ENCODE measurements around the gene GRIK1. TPM values are rescaled to one million over a fixed set of nuclear protein-coding genes. Genes with fewer than 3 reads are reported as not detected.

The GRIK1 gene
- total RNA-seq, 5 donors from 2014 or later (not counting 1 experiment from before 2014, with no cell fraction given), result not detected

GRCh38 chr21:29637134-29637533 lies 302.7 kb downstream of the GRIK1 start:
- Histone ChIP-seq H3K27ac (ENCODE audit: low read length) (no peak overlapping the region), H3K4me3 (ENCODE audit: control insufficient read depth in 1 of 2, extremely low read depth in 1 of 2, low read length in 1 of 2) (no peak overlapping the region), H3K27me3 (replicated peaks in 1 of 2; ENCODE audit: control insufficient read depth in 2 of 2, extremely low read depth in 1 of 2, insufficient read depth in 2 of 2, low read length in 1 of 2) (no peaks in the 10 kb centered on the region), H3K36me3 (ENCODE audit: control insufficient read depth in 2 of 2, extremely low read depth in 1 of 2, insufficient read depth in 1 of 2, low read length in 1 of 2) (no peaks in the 10 kb centered on the region), H3K4me1 (ENCODE audit: control insufficient read depth in 1 of 2, extremely low read depth in 1 of 2, insufficient read depth in 2 of 2, low read length in 2 of 2) (no peaks in the 10 kb centered on the region), H3K9me3 (no peaks in the 10 kb centered on the region)
- no peaks in the 10 kb centered on the region for H3K27me3 Mint-ChIP-seq
- no peaks in the 10 kb centered on the region for H3K9me3 Mint-ChIP-seq
- DNase-seq, result no peak
- H3K36me3 Mint-ChIP-seq, result no peaks in the 10 kb centered on the region
- WGBS (ENCODE audit: insufficient coverage), result 60% methylated on average over 1 of the region's 4 CpGs
- ChIA-PET POLR2A (no interaction called here), CTCF (no interaction called here)
- H3K27ac Mint-ChIP-seq, result no peak overlapping the region
- peaks cover 0 to 3% (median 0%) of the 10 kb centered on the region in 3 donors for H3K4me1 Mint-ChIP-seq
- ATAC-seq (replicated peaks in 1 of 4), result no peak
- no peak overlapping the region for H3K4me3 Mint-ChIP-seq

- H3K27ac ChIP-seq (ENCODE audit: low read length), result no peak overlapping the region
- Mint-ChIP-seq H3K4me3 (no peak overlapping the region), H3K27me3 (no peaks in the 10 kb centered on the region), H3K27ac (no peak overlapping the region), H3K36me3 (peaks cover 3% of the 10 kb centered on the region), H3K9me3 (no peaks in the 10 kb centered on the region), H3K4me1 (peaks cover 0 to 2% (median 0%) of the 10 kb centered on the region in 3 donors)
- peaks cover 0 to 2% of the 10 kb centered on the region in 2 experiments for H3K27me3 ChIP-seq (replicated peaks in 1 of 2; ENCODE audit: control insufficient read depth in 2 of 2, extremely low read depth in 1 of 2, insufficient read depth in 2 of 2, low read length in 1 of 2)
- no peaks in the 10 kb centered on the region for H3K4me1 ChIP-seq (ENCODE audit: control insufficient read depth in 1 of 2, extremely low read depth in 1 of 2, insufficient read depth in 2 of 2, low read length in 2 of 2)
- WGBS (ENCODE audit: insufficient coverage), result 57% methylated on average over 1 of the region's 4 CpGs
- CTCF ChIA-PET, result no interaction called here
- H3K36me3 ChIP-seq (ENCODE audit: control insufficient read depth in 2 of 2, extremely low read depth in 1 of 2, insufficient read depth in 1 of 2, low read length in 1 of 2), result no peaks in the 10 kb centered on the region
- H3K9me3 ChIP-seq, result no peaks in the 10 kb centered on the region
- POLR2A ChIA-PET, result no interaction called here
- DNase-seq, result no peak
- no peak overlapping the region for H3K4me3 ChIP-seq (ENCODE audit: control insufficient read depth in 1 of 2, extremely low read depth in 1 of 2, low read length in 1 of 2)
- ATAC-seq (replicated peaks in 1 of 4), result no peak
Observed at GRCh38 chr21:29634418-29634817, 305.4 kb downstream of the GRIK1 start.

GRCh38 chr21:29633756-29634155 lies 306.0 kb downstream of the GRIK1 start:
- no peaks in the 10 kb centered on the region for H3K9me3 Mint-ChIP-seq
- Histone ChIP-seq H3K9me3 (no peaks in the 10 kb centered on the region), H3K4me3 (ENCODE audit: control insufficient read depth in 1 of 2, extremely low read depth in 1 of 2, low read length in 1 of 2) (no peak overlapping the region), H3K27me3 (replicated peaks in 1 of 2; ENCODE audit: control insufficient read depth in 2 of 2, extremely low read depth in 1 of 2, insufficient read depth in 2 of 2, low read length in 1 of 2) (peaks cover 0 to 2% of the 10 kb centered on the region in 2 experiments), H3K36me3 (ENCODE audit: control insufficient read depth in 2 of 2, extremely low read depth in 1 of 2, insufficient read depth in 1 of 2, low read length in 1 of 2) (no peaks in the 10 kb centered on the region), H3K4me1 (ENCODE audit: control insufficient read depth in 1 of 2, extremely low read depth in 1 of 2, insufficient read depth in 2 of 2, low read length in 2 of 2) (no peaks in the 10 kb centered on the region), H3K27ac (ENCODE audit: low read length) (no peak overlapping the region)
- WGBS (ENCODE audit: insufficient coverage), result no CpG with 5 or more reads among the region's 2 CpGs
- H3K4me3 Mint-ChIP-seq, result no peak overlapping the region
- no peak overlapping the region for H3K27ac Mint-ChIP-seq
- no peak for DNase-seq
- ChIA-PET CTCF (no interaction called here), POLR2A (no interaction called here)
- peaks cover 3% of the 10 kb centered on the region for H3K36me3 Mint-ChIP-seq
- H3K4me1 Mint-ChIP-seq, result no peaks in the 10 kb centered on the region
- ATAC-seq (replicated peaks in 1 of 4), result no peak
- H3K27me3 Mint-ChIP-seq, result no peaks in the 10 kb centered on the region

GRCh38 chr21:29630441-29630840 lies 309.4 kb downstream of the GRIK1 start:
- H3K27ac Mint-ChIP-seq, result no peak overlapping the region
- H3K36me3 ChIP-seq (ENCODE audit: control insufficient read depth in 2 of 2, extremely low read depth in 1 of 2, insufficient read depth in 1 of 2, low read length in 1 of 2), result no peaks in the 10 kb centered on the region
- WGBS (ENCODE audit: insufficient coverage), result no CpG with 5 or more reads among the region's 3 CpGs
- H3K4me1 Mint-ChIP-seq, result no peaks in the 10 kb centered on the region
- H3K27ac ChIP-seq (ENCODE audit: low read length), result no peak overlapping the region
- no peaks in the 10 kb centered on the region for H3K27me3 Mint-ChIP-seq
- peaks cover 3% of the 10 kb centered on the region for H3K36me3 Mint-ChIP-seq
- DNase-seq, result no peak
- no peaks in the 10 kb centered on the region for H3K4me1 ChIP-seq (ENCODE audit: control insufficient read depth in 1 of 2, extremely low read depth in 1 of 2, insufficient read depth in 2 of 2, low read length in 2 of 2)
- H3K9me3 Mint-ChIP-seq, result no peaks in the 10 kb centered on the region
- POLR2A ChIA-PET, result interaction anchor here in 1 of 2 donors (0.6 kb wide), 1 partner anchor 793 kb away, joined by 3 read pairs; no protein-coding TSS in a partner anchor
- no peak overlapping the region for H3K4me3 Mint-ChIP-seq
- peaks cover 0 to 2% of the 10 kb centered on the region in 2 experiments for H3K27me3 ChIP-seq (replicated peaks in 1 of 2; ENCODE audit: control insufficient read depth in 2 of 2, extremely low read depth in 1 of 2, insufficient read depth in 2 of 2, low read length in 1 of 2)
- no peak overlapping the region for H3K4me3 ChIP-seq (ENCODE audit: control insufficient read depth in 1 of 2, extremely low read depth in 1 of 2, low read length in 1 of 2)
- ATAC-seq (replicated peaks in 1 of 4), result no peak
- CTCF ChIA-PET, result no interaction called here
- no peaks in the 10 kb centered on the region for H3K9me3 ChIP-seq

GRCh38 chr21:29627905-29628304 lies 311.9 kb downstream of the GRIK1 start:
- no peak overlapping the region for H3K4me3 ChIP-seq (ENCODE audit: control insufficient read depth in 1 of 2, extremely low read depth in 1 of 2, low read length in 1 of 2)
- no peaks in the 10 kb centered on the region for H3K9me3 ChIP-seq
- no peak overlapping the region for H3K4me3 Mint-ChIP-seq
- H3K27ac Mint-ChIP-seq, result no peak overlapping the region
- no peaks in the 10 kb centered on the region for H3K36me3 ChIP-seq (ENCODE audit: control insufficient read depth in 2 of 2, extremely low read depth in 1 of 2, insufficient read depth in 1 of 2, low read length in 1 of 2)
- no peak for ATAC-seq (replicated peaks in 1 of 4)
- H3K4me1 Mint-ChIP-seq, result no peaks in the 10 kb centered on the region
- H3K27me3 ChIP-seq (replicated peaks in 1 of 2; ENCODE audit: control insufficient read depth in 2 of 2, extremely low read depth in 1 of 2, insufficient read depth in 2 of 2, low read length in 1 of 2), result peaks cover 0 to 2% of the 10 kb centered on the region in 2 experiments
- H3K27me3 Mint-ChIP-seq, result no peaks in the 10 kb centered on the region
- no peak for DNase-seq
- H3K36me3 Mint-ChIP-seq, result peaks cover 3% of the 10 kb centered on the region
- ChIA-PET POLR2A (no interaction called here), CTCF (no interaction called here)
- peaks cover 0 to under 1% (median 0%) of the 10 kb centered on the region in 3 donors for H3K9me3 Mint-ChIP-seq
- H3K27ac ChIP-seq (ENCODE audit: low read length), result no peak overlapping the region
- no peaks in the 10 kb centered on the region for H3K4me1 ChIP-seq (ENCODE audit: control insufficient read depth in 1 of 2, extremely low read depth in 1 of 2, insufficient read depth in 2 of 2, low read length in 2 of 2)

GRCh38 chr21:29626801-29627470 lies 312.9 kb downstream of the GRIK1 start:
- Histone ChIP-seq H3K4me3 (ENCODE audit: control insufficient read depth in 1 of 2, extremely low read depth in 1 of 2, low read length in 1 of 2) (no peak overlapping the region), H3K9me3 (no peaks in the 10 kb centered on the region), H3K36me3 (ENCODE audit: control insufficient read depth in 2 of 2, extremely low read depth in 1 of 2, insufficient read depth in 1 of 2, low read length in 1 of 2) (no peaks in the 10 kb centered on the region), H3K27me3 (replicated peaks in 1 of 2; ENCODE audit: control insufficient read depth in 2 of 2, extremely low read depth in 1 of 2, insufficient read depth in 2 of 2, low read length in 1 of 2) (peaks cover 0 to 2% of the 10 kb centered on the region in 2 experiments), H3K4me1 (ENCODE audit: control insufficient read depth in 1 of 2, extremely low read depth in 1 of 2, insufficient read depth in 2 of 2, low read length in 2 of 2) (no peaks in the 10 kb centered on the region), H3K27ac (ENCODE audit: low read length) (no peak overlapping the region)
- H3K36me3 Mint-ChIP-seq, result peaks cover 3% of the 10 kb centered on the region
- no peak for ATAC-seq (replicated peaks in 1 of 4)
- peaks cover 0 to 5% (median 0%) of the 10 kb centered on the region in 3 donors for H3K9me3 Mint-ChIP-seq
- CTCF ChIA-PET, result no interaction called here
- WGBS (ENCODE audit: insufficient coverage), result no CpG with 5 or more reads among the region's 1 CpG
- H3K27ac Mint-ChIP-seq, result no peak overlapping the region
- no peaks in the 10 kb centered on the region for H3K4me1 Mint-ChIP-seq
- no peak for DNase-seq
- H3K4me3 Mint-ChIP-seq, result no peak overlapping the region
- H3K27me3 Mint-ChIP-seq, result no peaks in the 10 kb centered on the region
- POLR2A ChIA-PET, result no interaction called here

- Histone ChIP-seq H3K36me3 (ENCODE audit: control insufficient read depth in 2 of 2, extremely low read depth in 1 of 2, insufficient read depth in 1 of 2, low read length in 1 of 2) (no peaks in the 10 kb centered on the region), H3K27ac (ENCODE audit: low read length) (no peak overlapping the region), H3K27me3 (replicated peaks in 1 of 2; ENCODE audit: control insufficient read depth in 2 of 2, extremely low read depth in 1 of 2, insufficient read depth in 2 of 2, low read length in 1 of 2) (peaks cover 0 to 2% of the 10 kb centered on the region in 2 experiments), H3K4me1 (ENCODE audit: control insufficient read depth in 1 of 2, extremely low read depth in 1 of 2, insufficient read depth in 2 of 2, low read length in 2 of 2) (no peaks in the 10 kb centered on the region), H3K9me3 (no peaks in the 10 kb centered on the region), H3K4me3 (ENCODE audit: control insufficient read depth in 1 of 2, extremely low read depth in 1 of 2, low read length in 1 of 2) (no peak overlapping the region)
- ChIA-PET CTCF (no interaction called here), POLR2A (no interaction called here)
- Mint-ChIP-seq H3K36me3 (peaks cover 3% of the 10 kb centered on the region), H3K9me3 (peaks cover 0 to 5% (median 0%) of the 10 kb centered on the region in 3 donors), H3K27ac (no peak overlapping the region), H3K4me1 (no peaks in the 10 kb centered on the region), H3K4me3 (no peak overlapping the region), H3K27me3 (no peaks in the 10 kb centered on the region)
- 95% methylated on average over 3 of the region's 3 CpGs for WGBS (ENCODE audit: insufficient coverage)
- DNase-seq (no peak), ATAC-seq (replicated peaks in 1 of 4) (no peak)
Observed at GRCh38 chr21:29625990-29626389, 313.8 kb downstream of the GRIK1 start.

Measured in T-cell (primary cell).